NB4 (cell line): ENCODE measurements around the gene DENND5B.

ENCODE experiments used
- CTCF ChIP-seq: IDR thresholded peaks from one replicate; pipeline ENCODE4 v1.5.1; 2012; ENCODE audit warnings: low read depth, low read length
- MAX ChIP-seq: IDR thresholded peaks from 2 replicates; pipeline ENCODE4 v1.6.1; 2011; ENCODE audit warnings: low read depth, low read length
- POLR2A ChIP-seq: IDR thresholded peaks from 2 replicates; pipeline ENCODE4 v1.6.1; 2011; ENCODE audit warnings: mild to moderate bottlenecking; ENCODE audit not compliant: insufficient read length; ENCODE audit errors: extremely low read depth

- TF ChIP-seq POLR2A (no peak), MAX (no peak), CTCF (no peak)
Measured at GRCh38 chr12:31386364-31386777, 204.6 kb downstream of the DENND5B start.
